Choroid plexus epithelial cell (primary cell): Measurements from ENCODE around the gene MALRD1.

Experiments used
- DNase-seq: peaks from one replicate; pipeline ENCODE4 v3.0.0-alpha.2; 2010; ENCODE audit warnings: low read depth
- H3K4me3 ChIP-seq: 2 replicates; pipeline ENCODE4 v1.5.1; 2011; ENCODE audit warnings: low read depth, mild to moderate bottlenecking, control low read depth, low read length, moderate library complexity
- TF ChIP-seq, protein P1 (sequence below): conservative IDR thresholded peaks from 2 replicates; pipeline ENCODE4 v1.5.1; 2011; ENCODE audit warnings: low read depth, mild to moderate bottlenecking, control low read depth, inconsistent platforms, low read length, moderate library complexity

MALRD1 gene

GRCh38 chr10:19629567-19629966, 581.0 kb downstream of the MALRD1 start:
- no peak overlapping the region for H3K4me3 ChIP-seq
- DNase-seq: peak; percentile 93
- TF ChIP-seq, protein P1, sequence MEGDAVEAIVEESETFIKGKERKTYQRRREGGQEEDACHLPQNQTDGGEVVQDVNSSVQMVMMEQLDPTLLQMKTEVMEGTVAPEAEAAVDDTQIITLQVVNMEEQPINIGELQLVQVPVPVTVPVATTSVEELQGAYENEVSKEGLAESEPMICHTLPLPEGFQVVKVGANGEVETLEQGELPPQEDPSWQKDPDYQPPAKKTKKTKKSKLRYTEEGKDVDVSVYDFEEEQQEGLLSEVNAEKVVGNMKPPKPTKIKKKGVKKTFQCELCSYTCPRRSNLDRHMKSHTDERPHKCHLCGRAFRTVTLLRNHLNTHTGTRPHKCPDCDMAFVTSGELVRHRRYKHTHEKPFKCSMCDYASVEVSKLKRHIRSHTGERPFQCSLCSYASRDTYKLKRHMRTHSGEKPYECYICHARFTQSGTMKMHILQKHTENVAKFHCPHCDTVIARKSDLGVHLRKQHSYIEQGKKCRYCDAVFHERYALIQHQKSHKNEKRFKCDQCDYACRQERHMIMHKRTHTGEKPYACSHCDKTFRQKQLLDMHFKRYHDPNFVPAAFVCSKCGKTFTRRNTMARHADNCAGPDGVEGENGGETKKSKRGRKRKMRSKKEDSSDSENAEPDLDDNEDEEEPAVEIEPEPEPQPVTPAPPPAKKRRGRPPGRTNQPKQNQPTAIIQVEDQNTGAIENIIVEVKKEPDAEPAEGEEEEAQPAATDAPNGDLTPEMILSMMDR: peak; percentile 66

DNA sequence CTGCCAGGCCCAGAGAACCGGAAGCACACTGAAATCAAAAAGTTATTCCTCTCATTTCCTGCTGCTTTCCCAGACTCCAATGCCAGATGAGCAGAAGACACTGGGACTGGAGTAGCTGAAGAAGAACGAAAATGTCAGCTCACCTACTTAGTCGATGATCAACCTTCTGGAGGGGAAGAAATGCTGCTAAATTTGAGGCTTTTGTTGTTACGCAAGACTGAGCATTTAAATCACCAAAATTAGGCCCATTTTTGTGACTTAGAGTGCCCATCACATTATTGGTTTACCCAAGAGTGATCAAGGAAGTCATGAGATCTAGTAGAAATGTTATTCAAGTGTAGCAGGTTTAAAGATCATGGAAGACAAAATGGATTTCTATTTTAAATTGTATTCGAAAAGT, 585.6 kb downstream of the MALRD1 start:
- no peak for DNase-seq
- no peak overlapping the region for H3K4me3 ChIP-seq
- TF ChIP-seq, protein P1: no peak

DNA sequence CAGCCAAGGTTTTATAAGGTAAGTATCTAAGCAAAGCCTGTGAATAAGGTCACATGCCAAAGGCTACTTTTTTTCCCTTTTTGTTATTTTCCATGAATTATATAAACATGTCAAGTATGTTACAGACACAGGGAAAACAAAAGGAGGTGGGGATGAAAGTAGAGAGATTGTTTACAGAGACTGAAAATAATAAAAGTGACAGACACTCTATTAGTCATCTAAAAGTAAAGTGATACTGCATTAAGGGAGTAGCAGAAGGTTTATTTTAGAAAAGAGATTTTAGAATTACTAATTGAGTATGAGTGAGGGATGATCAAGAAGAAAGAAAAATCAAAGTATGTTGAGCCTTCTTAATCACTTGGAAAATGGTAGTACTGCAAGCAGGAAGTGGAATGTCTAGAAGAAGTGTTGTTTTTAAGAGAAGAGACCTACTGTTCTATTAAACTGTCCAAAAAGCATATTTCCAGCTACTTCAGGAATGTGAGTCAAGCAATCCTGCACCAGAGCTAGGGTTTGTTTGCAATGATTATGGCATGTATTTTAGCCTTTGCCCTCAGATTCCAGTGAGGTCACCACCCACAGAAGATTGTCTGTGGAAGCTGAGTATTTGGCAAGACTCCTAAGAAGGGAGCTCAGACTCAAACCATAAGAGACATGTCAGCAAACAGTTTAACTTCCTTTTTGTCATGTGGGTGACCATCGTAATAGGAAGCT, 589.7 kb downstream of the MALRD1 start:
- peak overlapping the region; percentile 41 for H3K4me3 ChIP-seq
- DNase-seq: peak; percentile 99
- TF ChIP-seq, protein P1: no peak

- TF ChIP-seq, protein P1: no peak
- DNase-seq: no peak
- peak overlapping the region; percentile 41 for H3K4me3 ChIP-seq
Measured at GRCh38 chr10:19638896-19639233, 590.3 kb downstream of the MALRD1 start.

DNA sequence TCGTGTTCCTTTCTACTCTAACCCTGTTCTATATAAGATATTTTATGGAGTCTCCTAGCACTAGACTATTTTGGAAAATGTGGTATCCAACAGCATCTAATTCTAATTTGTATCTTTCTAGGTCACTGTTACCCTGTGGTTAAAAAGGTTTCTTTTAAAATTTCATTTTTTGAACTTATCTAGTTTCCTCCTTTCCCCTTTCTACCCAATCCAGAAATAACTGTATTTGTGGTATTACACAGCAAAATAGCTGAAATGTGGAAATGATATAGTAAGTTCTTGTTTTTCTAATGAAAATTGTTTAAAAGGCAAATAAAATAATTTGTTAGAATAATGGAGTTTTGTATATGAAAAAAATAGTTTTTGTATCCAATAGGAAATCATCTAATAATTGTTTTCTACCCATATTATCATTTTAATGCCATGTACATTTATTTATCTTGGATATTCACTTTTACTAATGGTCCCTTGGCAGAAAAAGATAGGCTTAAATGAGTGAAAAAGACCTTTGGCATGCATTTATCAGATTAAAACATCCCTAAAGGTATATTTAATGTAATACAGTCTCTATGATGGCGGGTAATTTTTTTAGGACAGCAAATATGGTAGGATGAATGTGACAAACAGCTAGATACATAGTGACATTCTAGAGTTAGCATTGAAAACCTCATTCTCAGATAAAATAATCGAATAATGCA, 592.1 kb downstream of the MALRD1 start:
- no peak for DNase-seq
- H3K4me3 ChIP-seq: no peak overlapping the region
- TF ChIP-seq, protein P1: no peak

GRCh38 chr10:19651549-19651948, 602.9 kb downstream of the MALRD1 start:
- TF ChIP-seq, protein P1: no peak
- DNase-seq: peak; percentile 95
- H3K4me3 ChIP-seq: no peak overlapping the region

- no peak overlapping the region for H3K4me3 ChIP-seq
- no peak for DNase-seq
- TF ChIP-seq, protein P1: no peak
Measured at GRCh38 chr10:19652750-19653149, 604.1 kb downstream of the MALRD1 start.
